Activated CD8-positive, alpha-beta memory T cell treated with anti-CD3 and anti-CD28 coated beads, Interleukin-2, amount 50 U/mL, for 24 hours (primary cell): ENCODE results near the gene PREB.
"Not testable (repeated sequence)": the region's sequence is repeated elsewhere in the genome, so short reads cannot be mapped to it uniquely, and the experiment has no call there.

ENCODE experiments used
- DNase-seq: peaks from one replicate; pipeline ENCODE4 v3.0.0-alpha.2; 2020; ENCODE audit errors: extremely low read depth

Gene PREB, protein sequence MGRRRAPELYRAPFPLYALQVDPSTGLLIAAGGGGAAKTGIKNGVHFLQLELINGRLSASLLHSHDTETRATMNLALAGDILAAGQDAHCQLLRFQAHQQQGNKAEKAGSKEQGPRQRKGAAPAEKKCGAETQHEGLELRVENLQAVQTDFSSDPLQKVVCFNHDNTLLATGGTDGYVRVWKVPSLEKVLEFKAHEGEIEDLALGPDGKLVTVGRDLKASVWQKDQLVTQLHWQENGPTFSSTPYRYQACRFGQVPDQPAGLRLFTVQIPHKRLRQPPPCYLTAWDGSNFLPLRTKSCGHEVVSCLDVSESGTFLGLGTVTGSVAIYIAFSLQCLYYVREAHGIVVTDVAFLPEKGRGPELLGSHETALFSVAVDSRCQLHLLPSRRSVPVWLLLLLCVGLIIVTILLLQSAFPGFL

DNA sequence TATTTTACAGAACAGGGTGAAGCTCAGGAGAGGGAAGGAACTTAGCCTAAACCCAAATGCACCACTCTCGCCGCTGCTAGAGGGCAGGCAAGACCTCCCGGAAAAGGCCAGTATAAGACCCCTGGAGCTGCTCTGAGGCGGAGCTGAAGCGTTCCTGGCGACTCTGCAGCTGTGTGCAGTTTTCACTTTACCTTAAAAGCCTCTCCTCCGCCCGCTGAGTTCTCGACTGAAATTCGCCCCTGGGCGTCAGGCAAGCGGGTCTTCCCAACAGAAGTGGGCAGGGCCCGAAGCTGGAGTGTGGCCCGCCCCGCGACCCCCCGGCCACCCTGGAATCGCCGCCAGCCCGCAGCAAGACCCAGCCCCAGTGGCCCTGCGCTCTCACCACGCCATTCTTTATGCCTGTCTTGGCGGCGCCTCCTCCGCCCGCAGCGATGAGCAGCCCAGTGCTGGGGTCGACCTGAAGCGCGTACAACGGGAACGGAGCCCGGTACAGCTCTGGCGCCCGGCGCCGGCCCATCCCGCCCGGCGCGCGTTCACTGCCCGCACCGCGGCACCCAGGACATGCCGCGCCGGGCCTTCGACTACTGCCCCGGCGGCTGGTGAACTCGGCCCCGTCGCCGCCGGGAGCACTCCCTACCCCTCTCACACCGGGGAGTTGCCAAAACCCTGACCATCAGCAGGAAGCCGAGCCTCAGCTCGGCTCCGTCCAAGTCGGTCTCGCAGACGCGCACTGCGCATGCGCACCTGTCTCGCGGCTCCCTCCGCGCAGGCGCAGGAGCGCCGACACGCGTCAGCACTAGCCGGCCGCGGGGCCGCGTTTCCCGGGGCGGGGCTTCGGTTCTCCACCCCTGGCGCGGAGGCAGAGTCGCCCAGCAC is at the start of gene PREB:
Gene PREB (minus strand): TSS at position 732 of the 876 bp plus-strand sequence. CDS start 215 bp downstream, at position 517.
- DNase-seq = peak; percentile 89

DNA sequence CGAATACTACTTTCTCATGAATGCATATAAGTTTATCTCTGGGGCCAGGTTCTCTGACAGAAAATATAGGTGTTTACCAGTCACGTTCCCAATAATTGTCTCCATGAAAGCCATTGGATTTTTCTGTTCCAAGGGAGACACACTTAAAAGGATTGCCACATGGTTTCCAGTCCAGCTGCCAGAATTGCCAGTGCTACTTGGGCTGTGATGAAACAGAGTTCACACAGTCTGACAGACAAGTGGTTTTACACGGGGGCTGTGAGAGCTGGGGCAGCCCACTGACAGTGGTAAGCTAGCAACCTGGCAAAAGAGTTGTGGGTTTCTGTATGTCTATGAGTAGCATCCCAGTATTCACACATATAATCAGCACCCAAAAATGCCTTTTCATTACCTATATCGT is 49.7 kb upstream of the PREB start:
- DNase-seq = no peak

DNA sequence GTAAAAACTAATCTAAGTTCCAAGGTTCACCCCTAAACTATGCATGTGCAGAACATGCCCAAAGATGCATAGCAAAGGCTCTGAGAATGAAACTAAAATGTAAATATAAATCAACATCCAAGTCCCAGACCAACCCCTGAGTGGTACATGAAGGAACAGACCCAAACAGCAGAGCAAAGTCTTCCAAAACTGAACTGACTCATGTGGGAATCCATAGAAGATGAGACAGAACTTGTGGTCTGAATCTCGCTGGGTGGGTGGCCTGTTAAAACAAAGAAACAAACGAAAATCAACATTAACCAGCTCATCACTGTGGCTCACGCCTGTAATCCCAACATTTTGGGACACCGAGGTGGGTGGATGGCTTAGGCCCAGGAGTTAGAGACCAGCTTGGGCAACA is 47.9 kb upstream of the PREB start:
- DNase-seq = no peak

DNA sequence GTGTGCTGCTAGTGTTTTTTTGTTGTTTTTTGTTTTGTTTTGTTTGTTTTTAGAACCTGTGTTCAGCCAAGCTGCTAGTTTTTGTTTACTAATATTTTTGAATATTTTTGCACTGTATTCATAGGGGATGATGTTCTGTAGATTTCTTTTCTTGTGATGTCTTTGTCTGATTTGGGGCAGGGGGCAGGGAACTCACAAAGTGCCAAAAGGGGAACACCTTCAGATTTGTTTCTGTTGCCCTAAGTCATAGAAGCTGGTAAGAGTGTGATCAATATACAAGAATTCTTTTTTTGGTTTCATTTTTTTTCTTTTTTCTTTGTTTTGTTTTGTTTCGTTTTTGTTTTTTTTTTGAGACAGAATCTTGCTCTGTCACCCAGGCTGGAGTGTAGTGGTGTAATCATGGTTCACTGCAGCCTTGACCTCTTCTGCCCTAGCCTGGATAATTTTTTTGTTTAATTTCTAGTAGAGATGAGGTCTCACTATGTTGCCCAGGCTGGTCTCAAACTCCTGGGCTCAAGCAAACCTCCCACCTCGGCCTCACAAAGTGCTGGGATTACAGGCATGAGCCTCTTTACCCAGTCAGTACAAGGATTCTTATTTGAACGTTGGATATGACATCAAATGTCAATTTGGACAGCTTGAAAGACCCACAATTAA is 45.0 kb upstream of the PREB start:
- no peak for DNase-seq

DNA sequence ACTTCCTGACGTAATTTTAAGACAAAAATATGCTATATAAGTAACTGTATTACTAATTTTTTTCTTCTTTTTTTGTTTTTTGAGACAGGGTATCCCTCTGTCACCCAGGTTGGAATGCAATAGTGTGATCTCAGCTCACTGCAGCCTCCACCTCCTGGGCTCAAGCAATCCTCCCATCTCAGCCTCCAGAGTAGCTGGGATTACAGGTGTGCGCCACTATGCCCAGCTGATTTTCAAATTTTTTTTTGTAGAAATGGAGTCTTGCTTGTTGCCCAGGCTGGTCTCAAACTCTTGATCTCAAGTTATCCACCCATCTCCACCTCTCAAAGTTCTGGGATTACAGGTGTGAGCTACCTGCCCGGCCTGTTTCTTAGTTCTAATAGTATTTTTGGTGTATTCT is 44.0 kb upstream of the PREB start:
- DNase-seq = no peak

DNA sequence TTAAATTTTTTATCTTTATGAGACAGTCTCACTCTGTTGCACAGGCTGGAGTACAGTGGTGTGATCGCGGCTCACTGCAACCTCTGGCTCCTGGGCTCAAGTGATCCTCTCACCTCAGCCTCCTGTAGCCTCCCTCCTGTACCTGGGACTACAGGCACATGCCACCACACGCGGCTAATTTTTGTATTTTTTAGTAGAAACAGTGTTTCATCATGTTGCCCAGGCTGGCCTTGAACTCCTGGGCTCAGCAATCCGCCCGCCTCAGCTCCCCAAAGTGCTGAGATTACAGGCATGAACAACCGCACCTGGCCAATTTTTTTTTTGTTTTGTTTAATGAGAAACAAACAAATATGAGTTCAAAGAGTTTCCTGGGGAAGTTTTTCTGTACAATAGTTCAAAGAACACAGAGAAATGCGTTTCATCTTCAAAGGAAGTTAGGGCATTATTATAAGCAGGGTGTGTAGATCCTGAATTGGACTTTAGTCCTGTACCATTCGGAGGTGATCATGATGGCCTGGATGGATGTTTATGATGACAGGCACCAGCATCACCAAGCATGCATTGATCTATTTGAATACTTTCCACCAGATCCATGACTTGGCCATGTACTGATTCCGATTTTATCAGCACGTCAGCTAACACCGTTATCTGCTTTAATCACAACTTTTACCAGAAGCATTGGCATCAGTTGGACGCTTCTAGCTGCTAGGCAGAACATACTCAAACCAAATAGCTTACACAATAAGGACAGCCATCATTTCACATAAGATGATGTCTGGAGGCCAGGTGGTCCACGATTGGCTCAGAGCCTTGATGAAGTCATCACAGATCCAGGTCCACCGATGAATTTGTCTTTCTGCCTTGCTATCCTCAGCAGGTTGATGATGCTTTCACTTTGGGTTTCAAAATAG is 43.3 kb upstream of the PREB start:
- DNase-seq = no peak

DNA sequence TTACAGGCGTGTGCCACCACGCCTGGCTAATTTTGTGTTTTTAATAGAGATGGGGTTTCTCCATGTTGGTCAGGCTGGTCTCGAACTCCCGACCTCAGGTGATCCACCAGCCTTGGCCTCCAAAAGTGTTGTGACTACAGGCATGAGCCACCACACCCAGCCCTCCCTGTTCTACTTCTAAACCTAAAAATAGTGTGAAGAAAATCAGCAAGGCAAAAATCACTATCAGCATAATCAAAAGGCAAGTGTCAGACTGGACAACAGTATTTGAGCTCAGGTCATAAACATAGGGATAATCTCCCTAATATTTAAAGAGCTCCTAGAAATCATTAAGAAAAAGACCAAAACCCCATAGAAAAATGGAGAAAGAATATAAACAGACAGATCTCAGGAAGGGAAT is 41.3 kb upstream of the PREB start:
- DNase-seq = not testable (repeated sequence)

DNA sequence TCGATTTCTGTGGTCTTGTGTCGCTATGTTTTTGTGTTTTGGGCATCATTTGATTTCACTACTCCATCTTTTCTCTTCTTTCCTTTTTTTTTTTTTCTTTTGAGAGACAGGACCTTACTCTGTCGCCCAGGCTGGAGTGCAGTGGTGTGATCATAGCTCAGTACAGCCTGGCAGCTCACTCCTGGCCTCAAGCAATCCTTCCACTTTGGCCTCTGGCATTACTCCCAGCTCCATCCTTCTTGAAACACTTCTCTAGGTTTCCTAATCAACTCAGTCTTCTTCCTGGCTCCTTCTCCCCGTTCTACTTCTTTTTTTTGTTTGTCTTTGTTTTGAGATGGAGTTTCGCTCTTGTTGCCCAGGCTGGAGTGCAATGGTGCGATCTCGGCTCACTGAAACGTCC is 40.9 kb upstream of the PREB start:
- DNase-seq = no peak

DNA sequence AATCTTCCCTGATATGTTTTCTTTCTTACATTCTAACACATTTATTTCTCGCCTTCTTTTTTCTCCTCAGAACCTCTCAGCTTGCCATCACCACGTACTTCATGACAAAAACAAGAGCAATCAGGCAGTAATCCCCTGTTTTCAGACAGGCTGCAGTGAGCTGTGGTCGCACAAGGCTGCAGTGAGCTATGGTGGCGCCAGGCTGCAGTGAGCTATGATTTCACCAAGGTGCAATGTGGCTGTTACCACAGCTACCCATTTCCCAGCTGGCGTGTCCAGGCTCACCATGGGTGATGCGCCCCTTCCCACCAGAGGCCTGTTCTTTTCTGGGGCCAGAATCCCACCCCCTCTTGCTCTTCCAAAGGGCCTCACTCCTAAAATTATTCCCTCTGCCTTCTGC is 40.2 kb upstream of the PREB start:
- no peak for DNase-seq

DNA sequence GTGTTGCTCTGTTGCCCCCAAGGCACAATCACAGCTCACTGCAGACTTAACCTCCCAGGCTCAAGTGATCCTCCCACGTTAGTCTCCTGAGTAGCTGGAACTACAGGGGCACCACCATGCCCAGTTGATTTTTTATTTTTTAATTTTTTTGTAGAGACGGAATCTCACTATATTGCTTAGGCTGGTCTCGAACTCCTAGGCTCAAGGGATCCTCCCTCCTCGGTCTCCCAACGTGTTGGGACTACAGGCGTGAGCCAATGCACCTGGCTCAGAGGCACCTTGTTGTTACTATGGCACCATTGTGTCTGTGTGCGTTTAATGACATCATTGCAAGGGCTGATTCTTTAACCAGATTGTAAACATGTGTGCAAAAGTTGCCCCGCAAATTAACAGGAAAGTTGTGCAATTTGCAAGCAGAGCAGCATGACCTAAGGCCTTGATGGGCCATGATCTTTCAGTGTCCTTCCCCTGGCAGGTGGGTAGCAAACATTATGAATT is 37.0 kb upstream of the PREB start:
- DNase-seq = no peak

DNA sequence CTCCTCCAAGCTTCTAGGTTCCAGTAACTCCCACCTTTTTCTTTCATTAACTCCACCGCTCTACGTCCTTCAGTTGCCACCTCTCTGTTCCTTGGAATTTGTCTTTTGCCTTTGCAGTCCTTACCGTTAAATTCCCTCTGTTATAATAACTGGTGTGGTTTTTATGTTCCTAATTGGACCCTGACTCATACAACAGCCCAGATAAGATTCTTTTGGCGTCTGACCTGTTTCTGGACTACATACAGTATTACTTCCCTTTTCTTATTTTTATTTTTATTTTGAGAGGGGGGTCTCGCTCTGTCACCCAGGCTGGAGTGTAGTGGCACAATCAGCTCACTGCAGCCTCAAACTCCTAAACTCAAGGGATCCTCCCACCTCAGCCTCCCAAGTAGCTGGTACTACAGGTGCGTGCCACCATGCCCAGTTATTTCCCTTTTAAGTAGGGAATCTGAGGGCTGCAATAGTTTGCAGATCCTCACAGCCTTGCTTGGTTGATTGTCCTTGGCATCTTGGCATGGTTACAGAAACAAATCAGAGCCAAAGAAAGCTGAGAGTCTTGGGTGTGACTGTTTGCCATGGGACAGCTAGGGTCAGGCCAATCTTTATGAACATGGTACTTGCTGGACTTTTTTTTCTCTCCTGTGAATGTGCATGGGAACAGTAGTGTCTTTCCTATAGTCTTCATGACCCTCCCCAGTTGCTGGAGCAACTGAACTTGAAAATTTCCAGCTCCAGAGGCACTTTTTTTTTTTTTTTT is 36.3 kb upstream of the PREB start:
- no peak for DNase-seq

DNA sequence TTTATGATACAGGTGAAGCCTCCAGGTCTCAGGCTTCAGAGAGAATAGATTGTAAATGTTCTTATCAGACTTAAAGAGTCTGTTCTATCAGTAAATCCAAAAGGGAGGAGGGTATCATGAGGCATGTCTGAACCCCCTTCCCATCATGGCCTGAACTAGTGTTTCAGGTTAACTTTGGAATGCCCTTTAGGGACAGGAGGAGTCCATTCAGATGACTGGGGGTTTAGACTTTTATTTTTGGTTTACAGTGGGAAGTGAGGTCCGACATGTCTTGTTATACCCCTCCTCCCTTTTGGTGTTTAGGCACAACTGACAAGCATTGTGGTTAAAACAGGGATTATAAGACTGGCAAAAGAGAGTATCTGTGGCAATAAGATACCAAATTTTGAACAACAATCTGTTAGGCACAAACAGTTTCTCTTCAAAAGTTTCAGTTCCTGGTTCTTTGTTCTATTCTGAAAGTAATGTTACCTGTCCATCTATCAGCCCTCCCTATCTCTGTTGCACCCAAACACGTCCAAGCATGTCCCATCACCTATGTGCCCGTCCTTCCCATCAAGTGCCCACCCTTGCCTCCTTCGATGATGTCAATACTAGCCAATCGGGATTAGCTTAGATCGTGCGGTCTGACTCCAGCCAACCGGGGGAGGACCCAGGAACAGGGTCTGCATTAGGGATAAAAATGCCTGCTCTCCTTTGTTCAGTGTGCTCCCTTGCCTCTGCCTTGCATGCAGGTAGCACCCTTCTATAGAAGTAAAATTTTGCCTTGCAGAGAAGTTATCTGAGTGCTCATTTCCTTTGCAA is 30.7 kb upstream of the PREB start:
- DNase-seq = no peak

DNA sequence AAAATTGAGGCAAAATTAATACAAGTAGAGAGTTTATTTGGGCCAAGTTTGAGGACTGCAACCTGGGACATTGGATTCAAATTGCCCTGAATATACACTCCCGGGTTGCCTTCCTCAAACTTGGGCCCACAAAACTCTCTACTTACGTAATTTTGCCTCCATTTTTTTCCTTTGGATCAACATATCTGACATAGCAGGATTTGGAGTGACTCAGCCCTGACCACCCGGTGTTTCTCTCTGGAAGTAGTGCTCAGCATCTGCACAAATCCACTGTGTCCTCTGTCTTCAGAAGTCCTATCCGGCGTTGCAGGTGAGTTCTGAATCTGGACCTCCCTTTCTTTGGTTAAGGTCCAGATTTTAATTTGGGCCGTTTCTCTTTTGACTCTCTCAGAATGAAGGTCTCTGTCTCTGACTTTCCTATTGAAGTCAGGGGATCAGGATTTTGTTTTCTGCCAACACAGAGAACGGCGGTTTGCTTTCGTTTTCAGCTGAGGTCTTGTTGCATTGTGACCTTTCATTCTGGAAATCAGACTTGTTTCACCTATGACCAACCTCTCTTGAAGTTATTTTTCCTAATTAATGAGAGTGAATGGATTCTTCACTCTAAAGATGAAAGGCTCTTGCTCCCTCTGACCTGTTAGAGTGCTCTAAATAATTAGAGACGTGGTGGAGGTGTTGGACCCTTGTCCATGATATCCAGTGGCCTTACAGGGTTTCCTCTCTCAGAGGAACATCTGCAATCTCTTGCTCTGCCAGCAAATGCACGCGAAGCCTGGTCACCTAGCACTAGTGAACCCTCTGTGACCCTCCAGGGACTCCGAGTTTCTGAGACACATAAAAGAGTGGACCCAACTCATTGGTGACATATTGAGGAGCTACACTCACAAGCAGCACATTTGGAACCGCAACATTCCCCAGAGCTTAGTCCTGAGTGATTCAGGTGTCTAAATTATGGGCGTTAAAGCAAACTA is 28.0 kb upstream of the PREB start:
- DNase-seq = no peak

DNA sequence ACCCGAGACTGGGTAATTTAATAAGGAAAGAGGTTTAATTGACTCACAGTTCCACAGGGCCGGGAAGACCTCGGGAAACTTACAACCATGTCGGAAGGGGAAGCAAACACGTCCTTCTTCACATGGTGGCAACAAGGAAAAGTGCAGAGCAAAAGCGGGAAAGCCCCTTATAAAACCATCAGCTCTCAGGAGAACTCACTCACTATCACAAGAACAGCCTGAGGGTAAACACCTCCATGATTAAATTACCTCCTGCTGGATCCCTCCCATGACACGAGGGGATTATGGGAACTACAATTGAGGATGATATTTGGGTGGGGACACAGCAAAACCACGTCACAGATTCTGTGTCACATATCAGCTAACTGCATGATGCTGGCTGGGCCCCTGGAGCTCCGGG is 25.8 kb upstream of the PREB start:
- no peak for DNase-seq

DNA sequence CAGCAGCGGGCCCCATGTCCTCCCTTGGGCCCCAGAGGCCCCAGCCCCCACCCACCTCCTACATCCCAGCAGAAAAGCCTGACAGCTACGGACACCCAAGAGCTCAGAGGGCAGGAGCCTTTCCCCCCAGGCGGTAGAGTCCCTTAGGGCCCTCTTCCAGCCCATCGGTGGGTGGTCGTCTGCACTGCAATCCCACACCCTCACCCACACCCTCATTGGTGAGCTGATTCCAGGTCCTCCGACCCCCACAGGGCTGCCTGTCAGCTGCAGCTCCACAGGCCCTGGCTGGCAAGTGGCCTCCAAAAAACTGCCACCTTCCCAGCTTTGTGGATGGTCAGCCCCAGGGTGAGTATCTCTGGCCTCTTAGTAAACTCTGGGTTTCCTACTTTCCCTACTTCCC is 24.8 kb upstream of the PREB start:
- DNase-seq = no peak

DNA sequence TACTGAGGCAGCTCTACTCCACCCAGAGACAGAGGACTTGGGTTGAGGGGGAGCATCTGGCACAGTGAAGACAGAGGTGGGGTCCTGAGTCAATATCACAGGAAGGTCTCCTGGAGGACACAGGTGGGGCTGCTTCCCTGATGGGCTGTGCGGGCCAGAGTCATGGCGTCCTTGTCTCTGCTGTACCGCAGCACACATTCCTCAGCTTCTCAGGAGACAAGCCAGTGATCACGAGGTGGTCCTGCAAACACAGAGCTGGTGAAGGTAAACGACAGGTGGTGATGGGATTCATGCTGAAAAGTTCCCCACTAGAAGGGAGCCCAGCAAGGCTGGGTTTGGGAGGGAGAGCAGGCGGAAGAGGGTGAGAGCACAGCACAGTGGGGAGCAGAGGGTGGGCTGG is 24.0 kb upstream of the PREB start:
- DNase-seq = no peak

DNA sequence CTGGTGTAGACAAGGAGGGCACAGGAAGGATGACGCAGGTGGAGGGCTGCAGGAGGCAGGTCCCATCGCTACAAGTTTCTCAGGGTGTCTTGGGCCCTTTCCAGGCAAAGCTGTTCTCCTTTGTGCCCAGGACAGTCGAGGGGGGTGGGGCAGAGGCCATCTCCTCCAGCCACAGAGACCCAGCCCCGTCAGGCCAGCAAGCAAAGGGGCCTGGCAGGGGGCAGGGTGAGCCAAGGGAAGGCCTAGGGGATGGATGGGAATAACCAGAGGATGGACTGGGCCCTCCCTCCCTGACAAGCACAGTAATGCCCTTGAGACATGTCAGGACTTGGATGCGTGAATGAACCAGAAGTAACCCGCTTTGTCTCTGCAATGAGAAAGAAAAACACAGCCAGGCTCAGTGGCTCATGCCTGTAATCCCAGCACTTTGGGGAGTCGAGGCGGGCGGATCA is 20.7 kb upstream of the PREB start:
- DNase-seq = no peak

DNA sequence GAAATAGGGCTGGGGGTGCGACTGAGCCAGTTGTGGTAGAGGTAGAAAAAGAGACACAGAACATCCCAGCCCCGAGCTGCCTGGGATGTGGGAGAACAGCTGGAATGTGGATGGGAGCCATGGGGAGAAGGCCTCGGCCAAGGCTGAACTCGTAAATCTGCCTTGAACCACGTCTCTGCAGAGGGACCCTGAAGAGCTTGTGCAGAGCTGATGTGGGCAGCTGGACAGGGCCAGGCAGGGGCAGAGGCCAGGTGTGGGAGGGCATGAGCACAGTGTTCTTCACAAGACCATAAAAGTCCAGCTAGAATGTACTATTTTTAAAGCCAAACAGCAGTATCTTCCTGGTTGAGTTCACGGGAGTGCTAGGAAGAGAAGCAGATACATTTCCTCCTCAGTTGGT is 20.1 kb upstream of the PREB start:
- DNase-seq = no peak
